Measurements from ENCODE around the gene JAKMIP2.
"Not testable (repeated sequence)": the region's sequence is repeated elsewhere in the genome, so short reads cannot be mapped to it uniquely, and the experiment has no call there.

Gene JAKMIP2

DNA sequence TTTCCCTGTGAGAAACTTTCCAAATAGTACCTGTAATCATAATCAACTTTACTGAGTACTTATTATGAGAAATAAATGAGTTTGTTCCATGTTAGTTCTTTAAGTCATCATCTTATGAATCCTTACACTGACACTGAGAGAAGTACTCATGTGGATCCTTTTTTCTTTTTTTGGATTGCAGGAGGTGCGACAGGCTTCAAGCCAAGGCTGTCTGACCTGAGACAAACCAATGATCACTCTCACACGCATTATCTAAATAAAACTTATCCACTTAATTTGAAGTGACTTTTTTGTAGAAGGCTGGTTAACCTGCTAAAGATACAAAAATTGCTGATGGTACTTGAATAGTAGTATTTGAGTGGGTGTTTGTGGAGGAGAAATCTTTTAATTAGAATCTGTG, 39.5 kb downstream of the JAKMIP2 start:
- no peak for DNase-seq

DNA sequence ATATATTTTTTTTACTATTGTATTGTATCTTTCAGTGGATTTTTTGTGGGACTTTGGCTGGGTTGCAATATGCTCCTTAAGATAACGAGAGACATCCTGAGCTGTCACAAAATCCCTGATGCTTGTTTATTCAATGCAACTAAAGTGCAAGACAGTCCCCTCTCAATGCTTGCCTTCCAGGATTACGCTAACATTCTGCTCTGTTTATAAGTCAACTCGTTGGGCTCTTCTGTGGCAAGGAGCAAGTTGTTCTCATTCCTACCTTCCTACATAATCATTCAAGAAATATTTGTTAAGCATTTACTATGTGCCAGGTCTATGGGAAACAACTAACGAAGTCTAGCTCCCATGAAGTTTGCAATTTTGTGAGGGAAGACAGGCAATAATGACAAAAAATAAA, 40.4 kb downstream of the JAKMIP2 start:
- no peak for DNase-seq

DNA sequence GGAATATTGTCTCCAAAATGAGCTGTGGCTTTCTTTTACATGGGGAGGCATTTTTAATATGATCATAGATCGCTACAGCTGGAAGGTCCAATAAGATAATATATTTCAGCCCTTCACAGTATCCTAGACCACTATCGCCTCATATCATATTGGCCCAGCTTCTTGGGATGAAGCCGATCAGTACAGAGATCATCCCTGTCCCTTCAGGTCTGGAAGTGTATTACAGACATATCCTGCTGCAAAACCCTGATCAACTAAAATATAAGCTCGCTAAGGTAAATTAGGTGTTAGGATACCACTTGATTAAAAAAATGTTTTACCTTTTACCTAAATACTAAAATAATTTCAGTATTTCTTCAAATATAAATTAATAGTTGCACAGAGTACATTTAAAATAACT, 41.7 kb downstream of the JAKMIP2 start:
- DNase-seq = no peak

DNA sequence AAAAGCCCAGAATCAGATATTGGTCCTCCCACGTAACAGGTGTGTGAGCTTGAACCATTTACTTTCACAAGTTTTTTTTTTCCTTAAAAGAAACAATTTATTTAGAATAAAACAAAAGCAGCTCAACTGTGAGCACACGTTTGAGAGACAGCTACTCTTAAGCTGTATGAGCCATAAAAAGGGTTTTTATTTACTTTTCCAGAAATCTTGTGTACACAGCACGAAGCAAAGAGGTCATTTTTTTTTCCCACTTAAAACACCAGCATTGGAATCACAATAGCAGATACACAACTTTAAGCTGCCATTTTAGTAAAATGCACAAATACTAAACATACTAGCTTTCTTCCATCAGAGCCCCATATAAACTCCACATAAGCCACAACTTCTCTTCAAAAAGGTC, 44.6 kb downstream of the JAKMIP2 start:
- DNase-seq = no peak

DNA sequence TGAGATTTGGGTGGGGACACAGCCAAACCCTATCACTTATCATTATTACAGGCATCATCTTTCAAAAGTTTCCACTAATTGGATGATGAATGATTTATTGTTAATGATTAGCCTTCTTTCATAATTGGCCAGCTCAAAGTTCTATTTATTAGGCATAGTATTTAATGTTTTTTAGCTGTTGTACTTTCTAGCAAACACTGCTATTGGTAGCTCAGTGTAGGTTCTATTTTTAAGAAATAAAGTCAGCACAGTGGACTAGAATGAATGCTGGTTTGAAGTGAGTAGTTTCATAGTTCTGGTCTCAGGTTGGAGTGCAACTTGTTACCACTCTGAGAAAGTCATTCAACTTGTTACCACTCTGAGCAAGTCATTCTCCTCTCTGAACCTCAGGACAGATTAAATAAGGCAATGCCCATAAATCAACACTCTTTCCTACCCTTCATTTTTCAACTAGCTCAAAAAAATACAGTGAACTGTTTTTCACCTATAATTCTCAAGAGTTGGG, 46.9 kb downstream of the JAKMIP2 start:
- no peak for DNase-seq

DNA sequence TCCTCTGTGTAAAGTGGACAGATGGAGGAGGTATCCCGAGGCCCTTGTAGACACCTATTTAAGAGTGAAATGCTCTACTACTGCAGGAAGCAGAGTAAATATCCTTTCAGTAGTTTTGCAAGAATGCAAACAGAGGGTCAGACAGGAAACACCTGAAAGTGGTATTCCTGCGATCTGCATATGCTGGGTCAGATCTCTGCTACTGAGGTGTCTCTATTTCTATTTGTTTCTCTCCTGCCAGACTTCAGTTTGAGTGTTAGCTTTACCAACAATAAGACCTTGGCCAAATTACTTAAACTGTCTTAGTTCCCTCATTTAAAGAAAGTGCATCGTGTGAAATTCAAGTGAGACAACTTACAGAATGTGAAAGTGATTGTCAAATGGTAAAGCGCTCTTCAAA, 47.6 kb downstream of the JAKMIP2 start:
- no peak for DNase-seq

DNA sequence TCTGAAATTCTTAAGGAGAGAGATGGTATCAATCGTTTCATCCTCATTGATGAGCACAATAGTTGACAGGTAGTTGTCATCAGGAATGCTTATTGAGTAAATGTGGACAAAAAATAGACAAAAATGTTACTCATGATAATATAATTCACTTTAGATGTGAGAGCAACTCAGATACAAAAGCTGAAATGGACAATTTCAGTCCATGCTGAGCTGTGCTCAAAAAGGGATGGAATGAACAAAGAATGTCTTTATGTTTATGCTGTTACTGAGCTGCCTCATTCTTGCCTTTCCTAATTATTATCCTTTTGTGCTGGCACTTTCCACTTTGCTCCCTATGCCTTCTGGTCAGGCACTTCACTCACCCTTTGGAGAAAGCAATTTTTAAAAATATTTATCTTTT, 49.5 kb downstream of the JAKMIP2 start:
- no peak for DNase-seq

DNA sequence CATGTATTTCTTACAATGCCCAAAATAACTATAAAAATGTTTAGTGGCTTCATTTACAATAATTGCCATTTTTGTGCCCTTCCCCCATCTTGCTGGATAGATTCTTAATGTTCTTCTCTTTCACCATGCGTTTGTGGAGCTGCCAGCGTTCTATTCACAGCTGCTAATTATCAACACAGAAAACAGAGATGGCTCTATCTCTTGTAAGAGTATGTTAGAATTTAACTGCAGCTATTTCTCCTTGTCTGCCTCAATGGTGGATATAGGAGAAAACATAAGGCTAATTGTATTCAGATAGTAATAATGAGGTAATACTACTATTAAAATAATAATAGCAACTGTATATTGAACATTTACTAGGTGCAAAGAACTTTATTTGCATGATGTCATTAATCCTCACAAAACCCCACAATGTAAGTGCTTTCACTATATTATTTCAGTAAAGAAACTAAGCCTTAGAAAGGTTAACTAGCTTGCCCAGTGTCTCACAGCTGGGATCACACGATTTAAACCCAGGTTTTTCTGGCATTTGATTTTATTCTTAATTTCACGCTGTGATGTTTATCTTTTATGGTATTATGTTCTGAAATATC, 50.1 kb downstream of the JAKMIP2 start:
- no peak for DNase-seq

DNA sequence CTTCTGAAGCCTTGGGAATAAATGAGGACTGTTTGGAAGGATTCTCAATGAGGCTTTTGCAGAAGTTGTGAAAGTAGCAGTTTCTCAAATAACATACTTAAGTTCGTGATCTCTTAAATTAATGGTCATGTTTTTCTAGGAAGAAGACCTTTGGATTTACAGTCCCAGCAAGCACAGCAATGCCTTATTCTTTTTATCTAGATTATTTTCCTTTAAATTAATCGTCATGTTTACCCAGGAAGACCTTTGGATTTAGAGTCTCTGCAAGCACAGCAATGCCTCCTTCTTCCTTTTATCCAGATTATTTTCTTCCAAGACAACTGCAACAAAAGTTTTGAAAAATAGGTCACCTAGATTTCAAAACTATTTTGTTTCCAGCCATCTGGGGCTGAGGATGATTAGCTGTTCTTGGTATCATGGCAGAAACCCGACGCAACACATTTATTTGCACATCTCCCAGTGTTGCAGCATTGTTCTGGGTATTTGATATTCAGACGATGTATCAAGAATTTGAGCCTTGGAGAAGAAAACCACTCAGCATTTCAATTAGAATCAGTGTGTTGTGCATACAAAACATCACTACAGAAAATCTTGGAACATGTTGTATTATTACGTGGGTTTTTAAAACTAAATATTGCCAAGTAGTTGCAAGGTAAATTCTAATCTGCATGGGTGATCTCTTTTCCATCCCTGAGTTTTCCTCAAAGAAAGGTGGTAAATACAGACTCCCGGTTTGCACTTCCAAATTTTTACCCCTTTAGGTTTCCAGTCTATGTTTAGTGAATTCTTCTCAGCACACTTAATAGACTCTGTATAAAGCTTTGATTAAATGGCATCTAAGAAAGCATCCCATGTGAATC, 50.9 kb downstream of the JAKMIP2 start:
- no peak for DNase-seq

DNA sequence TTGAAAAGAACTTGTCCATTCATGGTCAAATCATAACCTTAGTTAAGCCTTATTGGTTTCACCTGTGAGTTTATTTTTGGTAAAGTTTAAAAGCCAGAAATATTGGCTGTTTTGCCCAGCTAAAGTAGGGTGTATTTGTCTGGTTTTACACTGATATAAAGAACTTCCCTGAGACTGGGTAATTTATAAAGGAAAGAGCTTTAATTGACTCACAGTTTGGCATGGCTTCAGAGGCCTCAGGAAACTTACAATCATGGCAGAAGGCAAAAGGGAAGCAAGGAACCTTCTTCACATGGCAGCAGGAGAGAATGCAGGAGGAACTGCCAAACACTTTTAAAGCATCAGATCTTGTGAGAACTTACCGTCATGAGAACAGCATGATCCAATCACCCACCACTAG, 55.3 kb downstream of the JAKMIP2 start:
- DNase-seq = no peak

DNA sequence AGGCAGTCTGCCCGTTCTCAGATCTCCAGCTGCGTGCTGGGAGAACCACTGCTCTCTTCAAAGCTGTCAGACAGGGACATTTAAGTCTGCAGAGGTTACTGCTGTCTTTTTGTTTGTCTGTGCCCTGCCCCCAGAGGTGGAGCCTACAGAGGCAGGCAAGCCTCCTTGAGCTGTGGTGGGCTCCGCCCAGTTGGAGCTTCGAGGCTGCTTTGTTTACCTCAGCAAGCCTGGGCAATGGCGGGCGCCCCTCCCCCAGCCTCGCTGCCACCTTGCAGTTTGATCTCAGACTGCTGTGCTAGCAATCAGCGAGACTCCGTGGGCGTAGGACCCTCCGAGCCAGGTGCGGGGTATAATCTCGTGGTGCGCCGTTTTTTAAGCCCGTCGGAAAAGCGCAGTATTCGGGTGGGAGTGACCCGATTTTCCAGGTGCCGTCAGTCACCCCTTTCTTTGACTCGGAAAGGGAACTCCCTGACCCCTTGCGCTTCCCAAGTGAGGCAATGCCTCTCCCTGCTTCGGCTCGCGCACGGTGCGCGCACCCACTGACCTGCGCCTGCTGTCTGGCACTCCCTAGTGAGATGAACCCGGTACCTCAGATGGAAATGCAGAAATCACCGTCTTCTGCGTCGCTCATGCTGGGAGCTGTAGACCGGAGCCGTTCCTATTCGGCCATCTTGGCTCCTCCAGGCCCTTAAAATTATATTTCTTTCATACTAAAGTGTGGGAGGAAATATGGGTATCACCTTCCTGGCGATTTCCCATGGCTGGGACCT, 61.2 kb downstream of the JAKMIP2 start:
- not testable (repeated sequence) for DNase-seq

DNA sequence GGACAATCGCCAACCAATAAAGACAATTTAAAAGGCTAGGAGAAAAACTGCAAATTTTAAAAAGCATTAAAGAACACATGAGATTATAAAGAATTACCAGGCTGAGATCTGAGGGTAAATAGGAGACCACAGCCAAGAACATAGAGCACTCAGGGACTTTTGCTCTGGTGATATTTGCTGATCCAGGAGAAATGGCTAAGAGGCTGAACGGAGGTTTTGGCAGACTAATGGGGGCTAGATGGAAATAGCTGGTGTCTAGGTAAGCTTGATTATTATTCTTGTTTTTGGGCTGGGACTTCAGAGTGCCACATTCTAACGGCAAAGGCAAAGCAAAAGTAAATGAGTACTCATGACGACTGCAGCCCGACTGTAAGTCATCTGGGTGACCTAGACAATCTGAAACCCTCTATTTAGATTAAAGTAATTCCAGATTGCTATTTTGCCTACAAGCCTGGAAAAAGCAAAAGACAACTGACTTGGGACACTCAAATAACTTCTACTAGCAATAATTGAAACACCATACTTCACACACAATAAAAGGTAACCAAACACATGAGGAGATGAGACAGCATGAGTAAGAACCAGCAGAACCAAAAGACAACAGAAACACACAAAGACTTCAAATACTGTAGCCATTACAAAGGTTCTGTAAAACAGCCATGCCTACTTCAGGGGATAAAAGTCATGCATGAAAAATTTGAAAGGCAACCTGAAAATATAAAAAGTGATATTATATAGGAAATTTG, 68.8 kb downstream of the JAKMIP2 start:
- no peak for DNase-seq

DNA sequence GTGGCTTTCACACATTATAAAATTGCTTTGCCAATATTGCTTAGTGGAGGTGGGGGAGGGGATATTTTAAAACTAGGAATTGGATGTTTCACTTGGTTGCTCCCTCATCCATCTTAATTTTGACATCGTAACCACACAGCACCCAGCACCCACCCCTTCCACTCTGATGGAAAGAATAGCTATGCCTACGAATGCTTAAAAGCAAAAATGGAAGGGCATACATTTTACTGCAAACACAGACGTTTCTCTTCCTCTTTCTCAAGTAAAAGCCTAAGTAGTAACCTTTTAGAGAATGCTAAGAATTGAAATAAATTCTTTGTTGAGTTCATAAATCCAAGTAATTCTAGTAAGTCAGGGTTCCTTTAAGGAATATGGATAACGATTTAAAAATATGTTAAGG, 69.9 kb downstream of the JAKMIP2 start:
- DNase-seq = no peak

DNA sequence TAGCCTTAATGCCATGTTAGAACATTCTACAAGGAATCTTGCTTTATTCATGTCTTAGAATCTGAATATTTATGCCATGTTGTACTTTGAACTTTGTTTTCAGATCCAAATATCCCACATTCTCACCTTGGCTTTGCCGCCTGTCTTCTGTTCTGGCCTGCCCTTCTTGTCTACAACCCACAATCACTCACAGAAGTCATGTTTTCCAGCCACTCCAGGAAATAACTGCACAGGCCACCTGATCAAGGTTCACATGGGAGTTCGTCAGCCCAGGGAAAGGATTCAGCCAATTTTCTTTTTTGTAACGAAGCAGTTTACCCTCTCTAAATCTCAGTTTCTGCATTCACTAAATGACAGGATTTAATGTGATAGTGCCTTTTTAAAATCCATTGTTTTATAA, 70.5 kb downstream of the JAKMIP2 start:
- DNase-seq = no peak

DNA sequence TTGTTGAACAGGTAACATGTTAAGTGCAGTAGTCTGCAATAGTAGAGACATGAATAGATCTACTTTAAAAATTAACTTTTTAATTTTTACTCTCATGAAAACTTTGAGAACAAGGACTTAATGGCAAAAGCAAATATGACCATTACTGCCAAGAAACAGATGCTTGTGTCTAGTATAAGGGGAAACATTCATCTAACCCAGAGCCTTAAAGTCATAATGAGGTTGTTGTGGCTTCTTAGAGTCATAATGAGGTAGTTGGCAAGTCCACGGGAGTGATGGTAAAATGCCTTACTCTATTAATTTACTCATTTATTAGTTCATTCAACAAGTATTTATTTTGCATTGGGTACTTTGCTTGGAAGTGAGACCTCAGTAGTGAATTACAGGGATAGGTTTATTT, 71.5 kb downstream of the JAKMIP2 start:
- DNase-seq = no peak

DNA sequence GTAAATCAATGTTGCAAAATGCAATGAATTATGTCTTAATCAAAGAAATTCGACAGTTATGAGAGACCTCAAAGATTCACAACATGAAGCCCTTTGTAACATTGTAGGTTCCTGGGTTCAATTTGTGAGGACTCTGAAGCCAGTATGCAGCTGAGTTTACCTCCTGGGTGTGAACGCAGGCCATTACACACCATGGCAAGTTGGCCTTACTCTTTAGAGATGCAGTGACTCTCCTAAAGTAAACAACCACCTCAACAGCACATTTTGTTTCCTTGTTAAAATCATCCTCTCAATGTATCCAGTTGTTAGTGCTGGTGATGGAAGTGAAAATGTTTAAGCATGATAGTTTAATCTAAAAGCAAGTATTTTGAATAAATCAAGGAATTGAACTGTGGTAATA, 73.8 kb downstream of the JAKMIP2 start:
- no peak for DNase-seq

DNA sequence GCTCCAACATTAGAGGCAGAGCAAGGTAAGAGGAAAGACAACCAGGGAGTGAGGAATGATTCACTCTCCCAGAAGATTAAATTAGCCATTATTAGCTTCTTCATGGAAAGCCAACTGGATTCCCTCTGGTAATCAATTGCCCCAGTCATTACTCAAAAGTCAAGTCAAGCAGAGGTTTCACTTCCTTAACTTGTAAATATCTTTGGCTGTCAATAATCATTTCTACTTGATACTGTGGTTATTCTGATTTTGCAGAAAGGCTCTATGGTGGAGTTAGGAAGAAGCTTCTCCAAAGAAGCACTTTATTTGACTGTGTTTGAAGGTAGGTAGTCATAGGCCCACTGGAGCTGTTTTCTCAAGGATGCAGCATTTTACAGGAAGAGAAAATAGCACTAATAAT, 78.0 kb downstream of the JAKMIP2 start:
- no peak for DNase-seq

DNA sequence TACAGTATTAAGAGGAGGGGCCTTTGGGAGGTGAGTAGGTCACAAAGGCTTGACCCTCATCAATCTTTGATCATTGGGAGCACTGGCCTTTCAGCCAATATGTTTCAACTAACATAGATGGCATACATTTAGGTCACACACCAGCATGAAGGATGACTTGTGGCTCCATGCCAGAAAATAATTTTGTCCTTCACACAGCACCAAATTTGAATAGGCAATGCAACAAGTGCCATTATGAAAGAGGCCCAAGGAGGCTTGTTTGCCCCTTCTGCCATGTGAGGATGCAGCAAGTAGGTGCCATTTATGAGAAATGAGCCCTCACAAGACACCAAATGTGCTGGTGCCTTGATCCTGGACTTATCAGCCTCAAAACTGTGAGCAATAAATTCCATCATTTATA, 81.1 kb downstream of the JAKMIP2 start:
- DNase-seq = no peak

DNA sequence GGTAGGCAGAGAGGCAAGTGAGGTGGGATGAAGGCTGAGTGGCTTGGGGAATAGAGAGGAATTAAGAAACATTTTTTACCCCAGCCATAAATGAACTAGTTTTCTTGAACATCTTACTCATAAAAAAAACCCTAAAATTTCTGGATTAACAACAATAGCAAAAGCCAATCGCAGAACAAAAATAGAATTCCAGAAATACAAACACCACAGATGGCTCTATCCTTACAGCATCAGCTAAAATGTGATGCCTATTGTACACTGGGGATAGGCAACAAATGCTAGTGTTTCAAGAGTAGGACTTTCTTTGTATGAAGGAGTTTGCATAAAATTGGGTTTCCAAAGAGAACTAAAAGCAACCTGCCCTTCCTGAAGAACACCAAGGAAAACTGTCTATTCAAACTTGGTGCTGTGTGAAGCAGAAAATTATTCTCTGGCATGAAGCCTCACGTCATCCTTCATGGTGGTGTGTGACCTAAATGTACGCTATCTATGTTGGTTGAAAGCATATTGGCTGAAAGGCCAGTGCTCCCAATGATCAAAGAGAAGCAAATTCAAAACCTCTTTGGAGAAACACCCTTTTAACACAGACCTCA, 82.9 kb downstream of the JAKMIP2 start:
- DNase-seq = no peak

DNA sequence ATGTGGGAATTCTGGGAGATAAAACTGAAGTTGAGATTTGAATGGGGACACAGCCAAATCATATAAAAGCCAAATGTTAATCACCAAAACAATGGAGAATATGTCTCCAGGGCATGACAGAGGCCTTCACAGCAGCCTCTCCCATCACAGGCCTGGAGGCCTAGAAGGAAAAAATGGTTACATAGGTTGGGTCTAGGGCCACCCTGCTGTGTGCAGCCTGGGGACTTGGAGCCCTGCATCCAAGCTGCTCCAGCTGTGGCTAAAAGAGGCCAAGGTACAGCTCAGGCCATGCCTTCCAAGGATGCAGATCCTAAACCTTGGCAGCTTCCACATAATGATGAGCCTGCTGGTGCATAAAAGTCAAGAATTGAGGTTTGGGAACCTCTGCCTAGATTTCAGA, 85.1 kb downstream of the JAKMIP2 start:
- DNase-seq = no peak

DNA sequence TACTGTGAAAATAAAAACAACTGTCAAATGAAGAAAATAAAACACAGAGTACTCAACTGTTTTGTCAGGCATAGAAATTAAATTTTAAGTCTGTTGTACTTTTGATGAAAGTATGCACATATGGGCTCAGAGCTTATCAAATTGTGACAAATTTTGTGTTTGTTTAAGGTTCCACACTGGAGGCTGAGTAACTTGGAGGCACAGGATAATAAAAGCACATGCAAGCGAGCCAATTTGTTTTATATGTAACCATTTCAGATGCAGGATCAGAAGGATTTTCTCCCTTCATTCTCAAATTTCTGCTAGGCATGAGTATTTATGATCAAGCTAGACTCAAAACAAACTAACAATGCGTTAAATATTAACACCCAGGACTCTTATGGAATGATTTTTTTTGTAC, 87.8 kb downstream of the JAKMIP2 start:
- DNase-seq = no peak

DNA sequence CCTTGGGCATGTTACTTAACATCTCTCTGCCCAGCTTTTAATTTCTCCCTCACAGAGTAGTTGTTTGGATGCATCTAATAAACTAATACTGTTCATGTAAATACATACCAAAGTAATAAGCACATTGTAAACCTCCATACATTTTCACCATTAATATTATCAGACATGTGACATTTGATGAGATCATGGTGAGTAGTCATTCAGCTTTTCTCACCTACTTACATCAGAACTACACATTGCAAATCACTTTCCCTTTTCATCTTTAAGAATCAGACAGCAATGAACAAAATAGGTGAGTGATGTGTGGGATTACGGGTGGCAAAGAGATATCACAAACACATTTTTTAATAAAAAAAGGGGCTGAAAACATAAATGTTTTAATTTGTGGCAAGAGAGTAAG, 89.3 kb downstream of the JAKMIP2 start:
- DNase-seq = no peak

DNA sequence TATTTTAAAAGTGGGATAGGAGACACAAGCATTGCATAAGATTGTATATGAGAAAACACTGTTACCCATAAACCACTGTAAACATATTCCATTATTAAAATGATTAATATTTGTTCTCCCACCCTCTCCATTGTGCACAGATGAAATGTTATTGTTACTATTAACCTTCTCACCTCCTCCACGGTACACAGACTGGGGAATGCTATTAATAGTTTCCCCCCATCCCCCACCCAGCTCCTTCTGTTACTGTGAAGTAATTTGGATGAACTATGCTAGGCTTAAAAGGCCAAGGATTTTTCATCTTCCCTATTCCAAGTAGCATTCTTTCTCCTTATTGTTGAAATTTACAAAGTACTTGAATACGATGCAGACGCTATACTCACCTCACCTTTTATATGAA, 91.4 kb downstream of the JAKMIP2 start:
- DNase-seq = no peak
